AG04450 (cell line): ENCODE measurements around the gene TMC1. TPM values are rescaled to one million over a fixed set of nuclear protein-coding genes. Genes with fewer than 3 reads are reported as not detected.
A peak's percentile ranks its signal among the peaks of the same experiment; 100 is the strongest.

Experiments used
- CTCF ChIA-PET: fragments of 300-600, 350-600 bp; formaldehyde crosslinking; extraction: SDS; loops from one replicate; lab custom pipeline; 2022; ENCODE audit warnings: antibody characterized with exemption, inconsistent platforms; lab: Charles Lee
- POLR2A ChIA-PET: fragments of 350-600 bp; formaldehyde crosslinking; extraction: SDS; loops from one replicate; lab custom pipeline; 2021; ENCODE audit warnings: antibody characterized with exemption, inconsistent platforms; lab: Yijun Ruan, JAX
- DNase-seq: peaks from one replicate; pipeline ENCODE4 v3.0.0-alpha.2; 2011; ENCODE audit warnings: low read depth, low spot score
- H3K27ac ChIP-seq: one replicate; pipeline ENCODE4 v1.5.1; 2012; ENCODE audit warnings: low read depth, low read length, control low read depth
- H3K27me3 ChIP-seq: one replicate; pipeline ENCODE4 v1.6.0; 2012; ENCODE audit warnings: low read length; ENCODE audit not compliant: control insufficient read depth, insufficient read depth
- H3K4me3 ChIP-seq: 2 replicates; pipeline ENCODE4 v1.5.1; 2011; ENCODE audit warnings: mild to moderate bottlenecking, low read depth, low read length, control low read depth
- H3K9me3 ChIP-seq: 2 replicates; pipeline ENCODE4 v1.5.1; 2012; ENCODE audit warnings: low read length; ENCODE audit not compliant: control insufficient read depth, insufficient read depth
- polyA plus RNA-seq: library from polyadenylated mRNA; depleted of rRNA; stranded (reverse); fragments of >200 nt; gene quantifications from 2 replicates; pipeline ENCODE4 v1.2.3, GENCODE V29; 2011
- TF ChIP-seq, protein P1 (sequence below): IDR thresholded peaks from 2 replicates; pipeline ENCODE4 v1.5.1; 2011; ENCODE audit warnings: low read depth, low read length, control low read depth, inconsistent platforms

Gene TMC1
- polyA plus RNA-seq, 1 experiment = not detected

DNA sequence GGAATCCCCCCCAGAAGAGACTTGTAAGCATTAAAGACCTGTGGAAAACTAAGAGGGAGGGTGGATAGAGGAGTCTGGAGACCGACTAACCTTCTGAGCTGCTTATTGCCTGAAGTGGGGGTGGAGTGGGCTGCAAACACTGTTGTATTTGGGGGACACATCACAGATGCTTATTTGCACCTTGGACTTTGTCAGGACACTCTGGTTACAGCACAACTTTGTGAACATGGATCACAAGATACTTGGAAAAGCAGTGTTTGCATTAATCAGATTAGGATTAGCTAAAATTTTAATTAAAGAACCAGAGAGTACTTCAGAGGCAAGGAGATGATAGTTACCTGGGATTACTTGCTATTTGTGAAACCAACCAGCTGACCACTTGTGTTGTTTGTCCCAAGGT, 30.9 kb downstream of the TMC1 start:
- ChIA-PET CTCF (interaction anchor here (0.6 kb wide), 2 partner anchors 196 to 201 kb away, joined by 3 to 6 read pairs; no protein-coding TSS in a partner anchor), POLR2A (interaction anchor here (1.3 kb wide), 1 partner anchor 187 kb away, joined by 4 read pairs; the partner anchor contains the start of gene ZFAND5)
- no peak overlapping the region for H3K27ac ChIP-seq
- no peaks in the 10 kb centered on the region for H3K9me3 ChIP-seq
- TF ChIP-seq, protein P1, sequence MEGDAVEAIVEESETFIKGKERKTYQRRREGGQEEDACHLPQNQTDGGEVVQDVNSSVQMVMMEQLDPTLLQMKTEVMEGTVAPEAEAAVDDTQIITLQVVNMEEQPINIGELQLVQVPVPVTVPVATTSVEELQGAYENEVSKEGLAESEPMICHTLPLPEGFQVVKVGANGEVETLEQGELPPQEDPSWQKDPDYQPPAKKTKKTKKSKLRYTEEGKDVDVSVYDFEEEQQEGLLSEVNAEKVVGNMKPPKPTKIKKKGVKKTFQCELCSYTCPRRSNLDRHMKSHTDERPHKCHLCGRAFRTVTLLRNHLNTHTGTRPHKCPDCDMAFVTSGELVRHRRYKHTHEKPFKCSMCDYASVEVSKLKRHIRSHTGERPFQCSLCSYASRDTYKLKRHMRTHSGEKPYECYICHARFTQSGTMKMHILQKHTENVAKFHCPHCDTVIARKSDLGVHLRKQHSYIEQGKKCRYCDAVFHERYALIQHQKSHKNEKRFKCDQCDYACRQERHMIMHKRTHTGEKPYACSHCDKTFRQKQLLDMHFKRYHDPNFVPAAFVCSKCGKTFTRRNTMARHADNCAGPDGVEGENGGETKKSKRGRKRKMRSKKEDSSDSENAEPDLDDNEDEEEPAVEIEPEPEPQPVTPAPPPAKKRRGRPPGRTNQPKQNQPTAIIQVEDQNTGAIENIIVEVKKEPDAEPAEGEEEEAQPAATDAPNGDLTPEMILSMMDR = no peak
- no peaks in the 10 kb centered on the region for H3K27me3 ChIP-seq
- no peak overlapping the region for H3K4me3 ChIP-seq
- DNase-seq = no peak

DNA sequence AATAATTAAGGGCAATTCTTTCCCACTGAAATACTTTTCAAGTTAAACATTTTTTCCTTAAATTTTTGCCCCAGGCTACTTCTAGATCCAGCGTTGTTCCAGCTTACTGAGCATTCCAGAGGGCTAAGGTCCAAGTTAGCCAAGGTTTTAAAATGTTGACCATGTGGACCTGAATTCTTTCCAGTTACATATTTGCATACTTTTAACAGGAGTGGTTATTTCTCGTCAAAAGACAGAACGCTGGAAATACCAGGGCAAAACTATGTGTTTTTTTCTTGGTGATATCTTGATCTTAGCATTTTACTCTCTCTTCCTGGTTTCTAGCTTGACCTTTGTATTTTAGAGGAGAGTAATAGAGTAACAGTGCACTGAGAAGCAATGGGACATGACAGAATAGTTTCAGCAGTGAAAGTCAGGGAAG, 32.8 kb downstream of the TMC1 start:
- CTCF ChIA-PET = interaction anchor here (0.7 to 0.9 kb wide), 2 partner anchors 28 to 38 kb away, joined by 3 read pairs; no protein-coding TSS in a partner anchor
- TF ChIP-seq, protein P1 = no peak
- POLR2A ChIA-PET = interaction anchor here (0.8 to 1.5 kb wide), 5 partner anchors 12 to 189 kb away, joined by 3 to 21 read pairs (median 4); partner anchors contain the start of gene ZFAND5
- Histone ChIP-seq H3K9me3 (no peaks in the 10 kb centered on the region), H3K27ac (no peak overlapping the region), H3K4me3 (no peak overlapping the region), H3K27me3 (no peaks in the 10 kb centered on the region)
- DNase-seq = peak; percentile 74

DNA sequence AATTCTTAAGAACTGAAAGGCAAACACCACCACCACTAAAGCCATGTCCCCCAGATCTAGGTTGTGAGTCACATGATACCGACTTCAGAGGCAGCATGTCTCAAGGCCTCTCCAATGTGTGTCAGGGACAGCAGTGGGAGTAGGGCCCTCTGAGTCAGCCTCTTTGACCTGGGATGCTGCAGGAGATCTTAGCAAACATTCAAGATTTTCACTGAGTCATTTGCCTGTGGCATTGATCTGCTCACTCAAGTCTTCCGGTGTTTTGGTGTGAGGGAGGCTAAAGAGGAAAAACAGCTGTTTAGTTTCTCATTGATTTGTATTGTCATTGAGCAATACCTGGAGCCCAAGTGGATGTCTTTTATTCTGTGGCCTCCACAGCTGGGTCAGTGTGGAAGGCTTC, 36.1 kb downstream of the TMC1 start:
- no peaks in the 10 kb centered on the region for H3K27me3 ChIP-seq
- no peaks in the 10 kb centered on the region for H3K9me3 ChIP-seq
- TF ChIP-seq, protein P1 = no peak
- H3K4me3 ChIP-seq = no peak overlapping the region
- DNase-seq = peak; percentile 83
- POLR2A ChIA-PET = interaction anchor here (0.8 to 1.0 kb wide), 2 partner anchors 28 to 193 kb away, joined by 3 to 4 read pairs; partner anchors contain the start of gene ZFAND5
- CTCF ChIA-PET = no interaction called here
- peak overlapping the region; percentile 59 for H3K27ac ChIP-seq

DNA sequence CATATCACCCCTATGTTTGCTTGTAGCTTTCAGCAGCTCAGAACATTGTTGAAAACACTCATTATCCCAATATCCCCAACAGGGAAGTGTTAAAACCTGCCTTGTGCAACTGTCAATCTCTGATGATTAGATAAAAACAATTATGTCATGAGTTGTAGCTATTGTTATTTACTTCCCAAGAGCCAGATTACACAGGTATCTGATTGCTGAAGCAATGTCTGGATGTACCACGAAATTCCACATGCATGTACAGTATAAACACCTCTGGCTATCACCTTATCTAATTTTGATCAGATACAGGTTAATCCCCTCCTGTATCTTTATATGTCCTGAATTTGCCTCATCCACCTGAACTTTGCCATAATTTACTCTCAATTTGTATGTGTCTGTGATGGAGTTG, 38.7 kb downstream of the TMC1 start:
- ChIA-PET CTCF (no interaction called here), POLR2A (no interaction called here)
- Histone ChIP-seq H3K9me3 (no peaks in the 10 kb centered on the region), H3K27me3 (no peaks in the 10 kb centered on the region), H3K4me3 (no peak overlapping the region), H3K27ac (no peak overlapping the region)
- DNase-seq = no peak
- TF ChIP-seq, protein P1 = no peak

DNA sequence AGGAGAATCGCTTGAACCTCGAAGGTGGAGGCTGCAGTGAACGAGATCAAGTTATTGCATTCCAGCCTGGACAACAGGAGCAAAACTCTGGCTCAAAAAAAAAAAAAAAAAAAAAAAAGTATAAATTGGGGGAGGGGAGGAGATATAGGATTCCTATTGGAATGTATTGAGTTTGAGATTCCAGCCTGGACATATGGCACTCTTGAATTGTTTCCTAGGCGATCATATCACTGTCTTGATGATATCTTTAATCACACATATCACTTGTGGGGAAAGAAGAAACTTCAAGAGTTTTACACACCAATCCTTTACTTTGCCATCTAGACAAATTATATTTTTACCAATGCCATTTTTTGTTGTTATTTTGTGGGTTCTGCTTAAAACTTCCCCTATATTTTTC, 42.4 kb downstream of the TMC1 start:
- H3K4me3 ChIP-seq = no peak overlapping the region
- ChIA-PET CTCF (interaction anchor here (0.6 kb wide), 1 partner anchor 37 kb away, joined by 4 read pairs; no protein-coding TSS in a partner anchor), POLR2A (no interaction called here)
- TF ChIP-seq, protein P1 = no peak
- DNase-seq = no peak
- no peak overlapping the region for H3K27ac ChIP-seq
- H3K9me3 ChIP-seq = no peaks in the 10 kb centered on the region
- no peaks in the 10 kb centered on the region for H3K27me3 ChIP-seq
